GM18508 (cell line): ENCODE measurements around the gene CNTD1.
"Not testable (repeated sequence)": the region's sequence is repeated elsewhere in the genome, so short reads cannot be mapped to it uniquely, and the experiment has no call there.

ENCODE experiments used
- ATAC-seq: cut with Tn5 transposase; IDR thresholded peaks from one replicate; pipeline ENCODE4 v1.9.1; 2021; ENCODE audit warnings: moderate number of reproducible peaks; ENCODE audit not compliant: insufficient read depth, unreplicated experiment

Gene CNTD1, protein sequence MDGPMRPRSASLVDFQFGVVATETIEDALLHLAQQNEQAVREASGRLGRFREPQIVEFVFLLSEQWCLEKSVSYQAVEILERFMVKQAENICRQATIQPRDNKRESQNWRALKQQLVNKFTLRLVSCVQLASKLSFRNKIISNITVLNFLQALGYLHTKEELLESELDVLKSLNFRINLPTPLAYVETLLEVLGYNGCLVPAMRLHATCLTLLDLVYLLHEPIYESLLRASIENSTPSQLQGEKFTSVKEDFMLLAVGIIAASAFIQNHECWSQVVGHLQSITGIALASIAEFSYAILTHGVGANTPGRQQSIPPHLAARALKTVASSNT

DNA sequence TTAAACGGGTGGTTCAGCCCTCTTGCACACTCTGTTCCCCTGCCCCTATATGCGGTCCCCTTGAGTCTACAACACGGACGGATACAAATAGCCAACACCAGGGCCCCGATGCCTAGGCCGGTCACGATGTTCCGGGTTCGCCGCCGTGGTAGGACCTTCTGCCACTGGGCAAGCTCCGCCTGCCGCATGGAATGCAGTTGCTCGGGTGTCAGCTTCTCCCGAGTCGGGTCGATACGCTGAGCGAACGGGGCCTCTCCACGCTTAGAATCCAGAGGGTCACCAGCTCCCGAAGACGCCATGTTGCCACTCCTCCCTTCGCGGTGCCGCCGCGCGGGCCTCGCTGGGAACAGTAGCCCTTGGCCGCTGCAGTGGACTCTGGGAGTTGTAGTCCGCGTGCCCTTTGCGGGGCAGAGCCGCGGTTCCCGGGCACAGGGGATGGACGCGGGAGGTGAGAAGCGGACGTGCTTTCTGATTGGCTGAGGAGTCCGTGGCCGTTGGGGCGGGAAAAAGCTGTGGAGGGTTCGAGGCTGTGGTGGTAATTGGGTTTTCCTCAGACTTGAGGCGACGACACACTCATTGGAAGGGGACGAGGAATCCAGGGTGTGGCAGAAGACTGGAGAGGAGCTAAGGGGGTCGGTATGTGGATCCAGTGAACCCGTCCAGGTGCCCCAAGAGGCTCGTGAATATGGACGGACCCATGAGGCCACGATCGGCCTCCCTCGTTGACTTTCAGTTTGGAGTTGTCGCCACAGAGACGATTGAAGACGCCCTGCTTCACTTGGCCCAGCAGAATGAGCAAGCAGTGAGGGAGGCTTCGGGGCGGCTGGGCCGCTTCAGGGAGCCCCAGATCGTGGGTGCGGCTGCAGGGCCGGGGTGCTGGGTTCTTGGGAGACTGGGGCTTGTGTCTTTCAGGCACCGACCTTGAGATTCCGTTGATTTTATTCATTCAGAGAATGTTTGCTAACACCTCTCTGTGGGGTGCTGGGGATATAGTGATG lies at the start of gene CNTD1, which contains the start of gene COA3:
CNTD1 (plus strand) TSS at position 479 of the 998 bp plus-strand sequence; CDS start at position 686, 207 bp downstream.
COA3 (minus strand) TSS at position 322 of the 998 bp plus-strand sequence; CDS start at position 299, 23 bp downstream.
- no peak for ATAC-seq

DNA sequence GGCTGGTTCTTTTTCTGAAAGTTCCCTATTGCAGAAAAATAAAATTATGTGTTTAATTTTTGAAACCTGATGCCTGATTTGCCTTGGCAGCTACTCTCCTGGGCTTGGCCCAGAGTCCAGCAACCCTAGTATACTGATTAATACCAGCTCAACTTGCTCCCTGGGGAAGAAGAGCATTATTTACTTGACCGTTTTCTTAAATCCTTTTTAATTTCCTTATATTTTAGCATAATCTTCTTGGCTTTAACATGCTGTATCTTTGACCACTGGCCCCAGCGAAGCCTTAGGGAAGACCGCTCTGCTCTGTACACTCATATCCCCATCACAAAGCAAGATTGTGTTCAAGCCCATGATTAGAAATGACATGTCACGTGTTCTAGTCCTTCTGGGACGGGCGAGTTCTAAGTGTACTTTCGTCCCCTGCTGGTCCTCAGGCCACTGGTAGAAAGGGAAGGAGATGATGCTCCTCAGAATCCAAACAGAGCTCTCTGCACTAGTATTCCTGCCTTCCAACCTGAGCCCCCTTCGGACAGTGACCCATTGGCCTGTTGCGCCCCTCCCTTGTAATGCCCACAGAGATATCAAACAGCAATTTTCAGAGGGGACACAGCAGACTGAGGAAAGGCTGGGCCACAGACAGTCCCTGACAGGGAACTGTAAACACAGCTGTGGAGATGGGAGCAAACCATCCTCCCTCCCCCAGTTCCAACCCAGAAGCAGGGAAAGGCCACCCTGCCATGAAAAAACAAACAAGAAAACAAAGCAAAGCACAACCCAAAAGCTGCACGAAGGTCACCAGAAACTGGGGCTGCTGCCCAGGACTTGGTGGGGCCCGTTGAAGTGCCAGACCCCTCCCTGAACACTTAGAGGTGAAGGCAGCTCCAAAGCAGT lies 49.5 kb upstream of the CNTD1 start:
- ATAC-seq = no peak

- no peak for ATAC-seq
Measured at GRCh38 chr17:42750739-42751344, 47.8 kb upstream of the CNTD1 start.

GRCh38 chr17:42751628-42752027 lies 47.0 kb upstream of the CNTD1 start:
- ATAC-seq = no peak

DNA sequence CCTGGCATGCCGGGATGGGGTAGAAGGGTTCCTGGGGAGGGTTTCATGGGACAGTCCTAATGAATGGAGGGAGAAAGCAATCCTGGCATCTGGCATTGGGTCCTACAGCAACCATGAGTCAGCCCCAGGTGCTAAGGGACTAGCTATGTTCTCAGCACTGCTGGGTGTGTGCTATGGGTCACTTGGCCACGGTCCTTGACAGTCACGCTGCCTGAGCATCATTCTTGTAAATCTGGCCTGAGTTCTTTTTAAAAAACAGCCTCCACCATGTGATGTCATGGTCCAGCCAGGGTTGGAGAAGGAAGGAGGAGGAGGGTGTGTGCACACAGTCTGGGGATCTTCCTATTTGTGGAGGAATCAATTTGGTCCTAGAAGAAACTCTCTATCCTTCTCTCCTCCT lies 43.9 kb upstream of the CNTD1 start:
- no peak for ATAC-seq

DNA sequence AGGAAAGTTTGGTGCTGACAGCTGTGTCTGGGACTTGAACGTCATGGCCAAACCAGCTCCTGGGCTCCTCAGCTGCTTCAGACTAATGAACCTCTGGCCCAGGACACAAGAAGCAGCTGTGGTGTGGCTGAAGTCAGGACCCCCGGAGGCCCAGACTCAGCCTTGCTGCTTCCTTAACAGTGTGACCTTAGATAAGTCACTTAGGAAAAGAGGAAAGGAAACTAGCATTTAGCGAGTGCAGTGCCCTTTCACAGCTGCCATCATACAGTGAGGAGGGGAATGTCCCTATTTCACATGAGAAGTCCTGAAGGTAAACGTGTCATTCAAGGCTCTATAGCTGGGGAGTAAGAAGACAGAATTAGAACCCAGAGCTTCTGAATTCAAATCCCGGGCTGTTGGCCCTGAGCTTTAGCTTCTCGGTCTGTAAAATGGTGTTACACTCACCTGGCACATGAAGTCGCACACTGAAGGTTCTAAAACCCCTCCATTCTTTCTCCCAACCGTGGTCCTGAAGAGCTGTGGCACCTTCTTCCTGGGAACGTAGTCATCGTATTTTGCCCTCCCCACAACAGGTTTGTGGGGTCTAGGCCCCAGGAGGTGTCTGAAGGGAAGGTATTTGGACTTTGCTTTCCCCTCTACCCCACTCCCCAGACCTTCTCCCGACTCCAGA lies 38.5 kb upstream of the CNTD1 start:
- ATAC-seq = no peak

DNA sequence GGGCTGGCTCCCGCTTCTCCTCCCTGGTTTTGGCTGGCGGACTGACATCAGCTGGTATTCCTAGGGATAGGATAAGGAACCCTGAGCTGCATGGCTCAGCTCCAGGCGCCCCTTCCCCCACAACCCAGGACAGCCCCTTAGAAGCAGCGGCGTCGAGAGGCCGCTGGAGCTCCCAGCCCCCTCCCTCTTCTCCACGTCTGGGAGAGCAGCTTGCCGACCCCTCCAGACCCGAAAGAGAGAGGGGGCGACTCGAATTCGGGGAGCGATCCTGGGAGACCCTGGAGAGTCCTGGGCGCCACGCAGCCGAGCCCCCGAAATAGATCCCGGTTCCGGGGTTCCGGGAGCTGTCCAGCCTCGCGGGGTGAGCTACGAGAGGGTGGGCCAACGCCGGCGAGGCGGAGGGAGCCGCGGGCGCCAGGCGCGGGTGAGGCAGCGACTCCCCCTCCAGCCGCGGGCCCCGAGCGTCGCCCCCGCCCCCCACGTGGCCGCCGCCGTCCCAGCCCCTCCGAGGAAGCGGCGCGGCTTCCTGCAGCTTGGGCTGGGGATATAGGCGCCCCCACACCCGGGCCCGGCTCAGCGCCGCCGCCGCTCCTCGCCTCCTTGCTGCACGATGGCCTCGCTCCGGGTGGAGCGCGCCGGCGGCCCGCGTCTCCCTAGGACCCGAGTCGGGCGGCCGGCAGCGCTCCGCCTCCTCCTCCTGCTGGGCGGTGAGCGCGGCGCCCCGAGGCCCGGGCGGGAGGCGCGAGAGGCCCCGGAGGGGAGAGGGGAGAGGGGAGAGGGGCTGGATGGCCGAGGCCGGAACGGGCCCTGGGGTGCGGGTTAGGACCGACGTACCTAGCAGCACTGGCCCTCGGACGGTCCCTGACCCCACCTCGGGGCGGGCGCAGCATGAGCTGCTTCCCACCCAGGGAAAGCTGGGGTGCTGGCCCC lies 37.7 kb upstream of the CNTD1 start, which contains the start of gene RAMP2:
RAMP2 (plus strand) TSS at position 576 of the 930 bp plus-strand sequence; CDS start at position 611, 35 bp downstream.
- ATAC-seq = no peak

- no peak for ATAC-seq
Measured at GRCh38 chr17:42761638-42762037, 37.0 kb upstream of the CNTD1 start.

DNA sequence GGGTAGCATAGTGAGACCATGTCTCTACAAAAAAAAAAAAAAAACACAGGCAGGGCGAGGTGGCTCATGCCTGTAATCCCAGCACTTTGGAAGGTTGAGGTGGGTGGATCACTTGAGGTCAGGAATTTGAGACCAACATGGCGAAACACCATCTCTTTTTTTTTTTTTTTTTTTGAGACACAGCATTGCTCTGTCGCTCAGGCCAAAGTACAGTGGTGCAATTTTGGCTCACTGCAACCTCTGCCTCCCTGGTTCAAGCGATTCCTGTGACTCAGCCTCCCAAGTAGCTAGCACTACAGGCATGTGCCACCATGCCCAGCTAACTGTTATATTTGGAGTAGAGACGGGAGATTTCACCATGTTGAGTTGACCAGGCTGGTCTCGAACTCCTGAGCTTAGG lies 32.5 kb upstream of the CNTD1 start:
- ATAC-seq = no peak

- no peak for ATAC-seq
Measured at GRCh38 chr17:42767512-42767911, 31.1 kb upstream of the CNTD1 start.

- not testable (repeated sequence) for ATAC-seq
Measured at GRCh38 chr17:42768006-42768405, 30.7 kb upstream of the CNTD1 start.

DNA sequence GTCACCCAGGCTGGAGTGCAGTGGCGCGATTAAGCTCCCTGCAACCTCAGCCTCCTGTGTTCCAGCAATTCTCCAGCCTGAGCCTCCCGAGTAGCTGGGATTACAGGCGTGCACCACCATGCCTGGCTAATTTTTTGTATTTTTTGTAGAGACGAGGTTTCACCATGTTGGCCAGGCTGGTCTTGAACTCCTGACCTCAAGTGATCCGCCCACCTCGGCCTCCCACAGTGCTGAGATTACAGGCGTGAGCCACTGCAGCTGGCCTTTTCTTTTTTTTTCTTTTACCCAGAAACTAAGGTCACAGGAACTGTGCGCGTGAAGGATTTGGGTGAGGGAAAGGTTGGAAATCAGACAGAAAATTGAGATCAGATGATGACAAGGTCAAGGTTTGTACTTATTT lies 28.7 kb upstream of the CNTD1 start:
- ATAC-seq = not testable (repeated sequence)

DNA sequence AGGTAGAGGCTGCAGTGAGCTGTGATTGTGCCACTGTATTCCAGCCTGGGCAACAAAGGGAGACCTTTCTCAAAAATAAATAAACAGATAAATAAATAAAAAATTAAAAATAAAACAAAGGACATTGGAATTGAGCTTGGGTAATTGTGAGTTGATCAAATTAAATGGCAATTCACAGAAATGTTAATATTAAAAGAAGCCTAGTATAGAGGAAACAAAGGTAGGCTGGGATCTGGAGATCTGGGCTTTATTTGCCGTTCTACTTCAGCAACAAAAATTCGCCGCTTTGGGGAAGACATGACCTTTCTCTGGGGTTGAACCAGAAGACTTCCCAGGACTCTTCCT lies 25.7 kb upstream of the CNTD1 start:
- ATAC-seq = no peak

DNA sequence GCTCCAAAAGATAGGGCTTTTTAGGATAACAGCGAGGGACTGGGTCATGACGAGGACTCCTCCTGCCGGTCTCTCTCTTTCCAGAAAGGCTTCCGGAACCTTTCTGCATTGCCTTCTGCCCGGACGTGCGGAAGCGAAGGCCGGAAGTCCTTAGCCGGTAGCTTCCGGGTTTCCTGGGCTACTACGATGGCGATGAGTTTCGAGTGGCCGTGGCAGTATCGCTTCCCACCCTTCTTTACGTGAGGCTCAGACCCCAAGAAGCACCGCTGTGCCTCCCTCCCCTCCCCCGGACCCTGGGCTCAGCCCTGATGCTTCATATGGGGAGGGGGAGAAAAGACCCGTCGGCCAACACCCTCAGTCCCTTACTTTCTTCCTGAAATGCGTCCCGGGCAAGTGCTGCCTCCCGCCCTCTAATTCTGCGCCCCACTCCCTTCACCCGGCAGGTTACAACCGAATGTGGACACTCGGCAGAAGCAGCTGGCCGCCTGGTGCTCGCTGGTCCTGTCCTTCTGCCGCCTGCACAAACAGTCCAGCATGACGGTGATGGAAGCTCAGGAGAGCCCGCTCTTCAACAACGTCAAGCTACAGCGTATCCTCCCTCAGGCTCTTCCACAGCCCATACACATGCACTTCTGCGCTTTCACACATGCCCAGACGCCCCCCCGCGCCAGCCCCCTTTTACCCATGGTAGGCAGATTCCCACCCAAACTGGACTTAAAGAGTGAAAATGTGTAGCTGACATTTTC lies 25.2 kb upstream of the CNTD1 start, which contains the start of gene VPS25:
VPS25 (plus strand) TSS at position 160 of the 746 bp plus-strand sequence; CDS start at position 187, 27 bp downstream.
- no peak for ATAC-seq

- ATAC-seq = no peak
Measured at GRCh38 chr17:42774066-42774745, 24.5 kb upstream of the CNTD1 start.

GRCh38 chr17:42775534-42776098 lies 23.0 kb upstream of the CNTD1 start:
- no peak for ATAC-seq
